GM18517 (cell line): ENCODE measurements around the gene PARD3.

Experiments
- ATAC-seq: cut with Tn5 transposase; IDR thresholded peaks from one replicate; pipeline ENCODE4 v1.9.1; 2021; ENCODE audit warnings: mild to moderate bottlenecking, moderate library complexity; ENCODE audit not compliant: unreplicated experiment

The PARD3 gene

GRCh38 chr10:34156781-34157425 is 658.2 kb downstream of the PARD3 start:
- no peak for ATAC-seq

DNA sequence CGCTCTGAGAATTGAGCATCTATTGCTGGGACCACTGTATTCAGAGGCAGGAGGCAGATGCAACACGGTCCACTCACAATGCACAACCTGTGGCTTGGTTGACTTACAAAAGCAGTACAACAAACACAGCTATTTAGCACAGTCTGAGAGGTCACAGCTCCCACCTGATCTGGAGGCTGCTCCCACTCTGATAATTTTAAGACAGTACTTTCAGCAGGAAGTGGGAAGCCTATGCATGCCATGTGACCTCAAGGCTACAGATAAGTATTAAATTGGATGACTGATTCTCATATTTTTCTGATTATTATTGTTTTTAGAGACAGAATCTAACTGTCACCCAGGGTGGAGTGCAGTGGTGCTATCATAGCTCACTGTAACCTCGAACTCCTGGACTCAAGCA is 659.3 kb downstream of the PARD3 start:
- ATAC-seq: no peak

GRCh38 chr10:34154383-34154900 is 660.7 kb downstream of the PARD3 start:
- no peak for ATAC-seq

DNA sequence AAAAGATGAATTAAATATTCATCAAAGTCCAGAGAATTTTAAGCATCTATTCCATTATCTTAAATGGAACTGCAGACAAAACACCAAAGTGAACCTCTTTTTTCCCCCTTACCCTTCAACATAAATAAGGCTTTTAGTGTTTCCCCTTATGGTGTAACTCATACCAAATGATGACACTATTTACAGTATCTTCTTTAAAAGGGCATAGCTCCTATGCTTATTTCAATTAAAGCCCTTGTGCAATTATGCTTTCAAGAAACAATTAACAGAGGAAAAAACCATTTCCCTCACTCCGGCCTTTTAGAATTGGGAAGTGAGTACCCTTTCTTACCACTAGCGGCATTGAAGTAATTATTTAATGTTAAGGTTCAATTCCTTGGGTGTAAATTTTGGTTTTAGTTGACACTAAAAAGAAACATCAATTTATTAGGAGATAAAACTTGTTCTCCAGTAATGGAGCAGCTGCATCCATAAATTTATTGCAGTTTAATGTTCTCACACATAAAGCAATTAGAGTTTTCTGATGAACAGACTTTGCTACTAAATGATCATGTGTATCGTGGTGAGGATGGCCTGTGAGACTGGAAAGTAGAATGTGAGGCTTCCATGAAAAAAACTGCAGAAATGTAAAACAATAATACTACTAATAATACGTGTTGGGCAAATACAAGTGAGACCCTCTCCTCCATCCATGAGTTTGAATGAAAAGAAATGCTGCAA is 661.3 kb downstream of the PARD3 start:
- no peak for ATAC-seq

- ATAC-seq: no peak
These were observed 662.7 kb downstream of the PARD3 start for GRCh38 chr10:34152434-34152833.

GRCh38 chr10:34151931-34152330 is 663.2 kb downstream of the PARD3 start:
- no peak for ATAC-seq

DNA sequence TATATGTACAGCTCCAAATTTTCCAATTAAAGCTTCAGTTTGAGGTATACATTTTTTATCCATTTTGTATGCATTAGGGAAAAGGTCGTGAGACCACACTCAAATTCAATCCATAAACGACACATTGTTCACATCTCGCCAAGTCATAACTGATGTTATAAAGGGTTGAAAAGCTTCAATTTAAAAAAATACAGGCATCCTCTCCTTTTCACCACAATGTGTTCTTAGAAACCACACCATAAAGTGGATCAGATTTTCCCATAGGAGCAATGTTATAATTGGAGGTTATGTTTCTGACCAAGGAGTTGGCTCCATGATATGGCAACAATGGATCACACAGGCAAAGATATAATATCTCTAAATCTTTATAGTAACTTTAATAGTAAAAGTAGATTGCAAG is 663.6 kb downstream of the PARD3 start:
- no peak for ATAC-seq

DNA sequence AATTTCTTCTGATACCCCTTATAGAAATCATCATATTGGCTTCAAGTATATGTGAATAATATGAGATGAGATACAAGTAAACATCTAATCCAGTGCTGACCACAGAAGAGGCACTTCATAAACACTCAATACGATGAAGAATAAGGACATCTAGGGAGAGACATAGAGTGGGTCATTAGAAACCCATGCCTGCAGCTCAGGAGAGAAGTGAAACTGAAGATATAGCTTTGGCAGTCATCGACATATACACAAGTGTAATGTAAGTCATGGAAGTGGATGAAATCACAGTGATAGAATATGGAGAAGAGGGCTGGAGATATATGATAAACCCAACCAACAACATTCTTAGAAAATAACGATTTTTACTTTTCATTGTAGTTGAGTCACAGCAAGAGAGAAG is 665.0 kb downstream of the PARD3 start:
- ATAC-seq: no peak

GRCh38 chr10:34148305-34148657 is 666.8 kb downstream of the PARD3 start:
- no peak for ATAC-seq

DNA sequence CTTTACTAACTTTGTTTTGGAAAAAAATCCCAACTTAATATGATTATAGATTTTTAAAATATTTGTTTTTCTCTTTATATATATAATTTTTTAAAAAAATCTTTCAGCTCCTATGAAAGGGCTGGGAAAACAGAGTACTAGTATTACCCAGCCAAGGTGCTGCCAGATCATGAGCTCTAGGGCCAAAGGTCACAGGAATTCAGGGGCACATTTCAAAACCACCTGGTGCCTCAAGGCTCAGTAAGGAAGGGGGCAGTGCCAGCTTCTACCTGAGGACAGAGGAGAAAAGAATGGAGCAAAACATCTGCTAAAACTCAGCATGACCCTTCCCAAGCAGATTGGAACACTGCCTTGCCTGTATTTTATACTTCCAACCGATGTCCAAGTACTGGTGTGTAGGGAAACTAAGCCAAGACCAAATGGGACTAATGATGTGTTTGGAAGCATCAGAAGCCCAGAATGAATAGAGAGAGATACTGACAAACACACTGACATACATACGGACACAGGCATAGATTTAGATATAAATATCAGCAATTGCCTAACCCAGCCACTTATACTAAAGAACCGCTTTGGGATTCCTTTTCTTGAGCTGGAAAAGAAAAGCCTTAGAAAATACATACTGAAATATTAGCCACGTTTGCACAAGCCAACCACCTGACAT is 667.3 kb downstream of the PARD3 start:
- ATAC-seq: no peak

DNA sequence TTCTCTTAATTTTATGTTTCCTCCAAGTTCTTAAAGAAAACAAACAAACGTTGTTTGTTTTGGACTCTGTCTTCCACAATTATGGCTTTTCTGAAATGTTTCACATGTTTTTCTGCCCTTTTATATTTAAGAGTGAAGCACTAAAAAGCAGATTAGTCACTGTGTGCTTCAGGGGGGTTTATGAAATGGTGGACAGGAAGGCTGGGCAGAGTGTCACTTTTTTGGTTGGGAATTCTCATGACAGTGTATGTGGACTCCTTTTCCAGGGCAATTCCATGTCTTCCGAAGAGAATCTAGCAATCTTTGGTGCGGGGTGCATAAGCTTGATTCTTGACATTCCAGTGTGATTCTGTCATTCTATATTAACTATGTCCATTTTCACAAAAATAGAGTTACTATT is 669.4 kb downstream of the PARD3 start:
- ATAC-seq: no peak

- no peak for ATAC-seq
These were observed 671.6 kb downstream of the PARD3 start for GRCh38 chr10:34143466-34143865.

GRCh38 chr10:34141032-34141680 is 673.9 kb downstream of the PARD3 start:
- ATAC-seq: peak; percentile 71

DNA sequence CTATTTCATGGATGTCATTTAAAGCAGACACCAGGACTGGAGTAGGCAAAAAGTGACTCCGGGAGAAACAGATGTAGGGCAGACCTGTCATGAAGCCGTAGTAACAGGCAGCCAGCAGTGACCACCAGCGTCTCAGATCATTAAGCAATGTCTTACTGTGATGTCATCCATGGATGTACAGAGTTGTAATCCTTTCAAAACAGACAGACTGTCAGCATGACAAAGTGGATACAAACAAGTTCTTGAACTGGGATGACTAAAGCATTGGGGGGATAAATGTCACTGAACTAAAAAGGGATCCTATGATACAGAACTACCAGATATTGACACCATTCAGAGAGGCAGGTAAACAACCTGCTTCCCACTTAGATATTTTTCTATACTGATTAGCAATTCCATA is 675.5 kb downstream of the PARD3 start:
- ATAC-seq: no peak

DNA sequence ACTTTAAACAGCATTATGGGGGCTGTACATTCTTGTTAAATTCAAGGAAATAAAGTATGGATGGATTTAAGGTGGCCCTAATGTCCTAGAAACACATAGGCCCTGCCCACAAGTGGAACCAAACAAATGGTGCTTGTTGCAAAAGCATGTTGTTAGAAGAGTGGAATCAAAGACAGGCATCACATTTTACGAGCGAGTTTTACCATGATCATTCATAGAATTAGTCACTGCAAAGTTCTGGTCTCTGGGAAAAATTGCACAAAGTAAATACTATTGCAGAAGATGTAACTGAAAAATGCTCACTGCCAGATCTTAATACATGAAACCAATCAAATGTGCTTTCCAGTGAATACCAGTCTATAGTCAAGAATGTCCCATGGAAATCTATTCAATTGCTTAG is 677.1 kb downstream of the PARD3 start:
- ATAC-seq: no peak

DNA sequence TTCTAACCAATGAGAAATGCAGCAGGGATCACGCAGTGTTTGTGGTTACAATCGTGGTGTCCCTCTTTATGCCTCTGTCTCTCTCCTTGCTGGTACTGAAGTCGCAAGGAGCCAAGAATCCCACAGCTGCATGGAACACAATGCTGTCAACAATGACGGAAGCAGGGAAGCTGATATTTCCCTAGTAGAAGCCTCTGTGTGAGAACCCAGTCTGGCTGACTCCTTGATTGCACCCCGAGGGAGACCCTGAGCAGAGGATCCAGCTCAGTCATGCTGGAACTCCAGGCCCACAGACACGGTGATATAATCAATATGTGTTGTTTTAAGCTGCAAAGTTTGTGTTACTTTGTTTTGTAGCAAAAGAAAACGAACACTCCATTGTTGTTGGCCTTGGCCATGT is 677.9 kb downstream of the PARD3 start:
- ATAC-seq: no peak

GRCh38 chr10:34135515-34135914 is 679.6 kb downstream of the PARD3 start:
- ATAC-seq: peak; percentile 82

GRCh38 chr10:34134602-34135001 is 680.5 kb downstream of the PARD3 start:
- no peak for ATAC-seq

- no peak for ATAC-seq
These were observed 681.7 kb downstream of the PARD3 start for GRCh38 chr10:34133406-34133805.

DNA sequence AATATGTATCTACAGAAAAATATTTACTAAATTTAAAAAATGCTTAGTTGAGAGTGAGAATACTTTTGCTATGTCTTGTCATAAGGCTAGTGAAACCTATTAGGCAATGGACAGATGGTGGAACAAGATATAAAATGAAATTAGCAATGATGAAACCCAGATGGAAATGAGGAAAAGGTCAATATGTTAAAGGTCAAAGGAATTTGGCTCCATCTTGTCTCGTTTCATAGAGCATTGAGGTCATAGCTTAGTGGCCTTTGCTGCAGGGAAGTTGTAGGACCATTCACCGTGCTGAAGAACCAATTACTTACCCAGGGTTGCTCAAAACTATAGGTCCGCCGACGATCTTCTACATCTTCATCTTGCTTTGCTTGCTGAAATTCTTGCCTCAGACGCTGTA is 683.9 kb downstream of the PARD3 start:
- no peak for ATAC-seq

- ATAC-seq: no peak
These were observed 687.4 kb downstream of the PARD3 start for GRCh38 chr10:34127676-34128075.
